NB4 (cell line): ENCODE data around the gene C1orf185.

Experiments
- MYC ChIP-seq: IDR thresholded peaks from 2 replicates; pipeline ENCODE4 v1.6.1; 2011; ENCODE audit warnings: low read depth, low read length
- POLR2A ChIP-seq: IDR thresholded peaks from 2 replicates; pipeline ENCODE4 v1.6.1; 2011; ENCODE audit warnings: mild to moderate bottlenecking; ENCODE audit not compliant: insufficient read length; ENCODE audit errors: extremely low read depth
- TF ChIP-seq, protein P1 (sequence below): IDR thresholded peaks from one replicate; pipeline ENCODE4 v1.5.1; 2012; ENCODE audit warnings: low read depth, low read length

DNA sequence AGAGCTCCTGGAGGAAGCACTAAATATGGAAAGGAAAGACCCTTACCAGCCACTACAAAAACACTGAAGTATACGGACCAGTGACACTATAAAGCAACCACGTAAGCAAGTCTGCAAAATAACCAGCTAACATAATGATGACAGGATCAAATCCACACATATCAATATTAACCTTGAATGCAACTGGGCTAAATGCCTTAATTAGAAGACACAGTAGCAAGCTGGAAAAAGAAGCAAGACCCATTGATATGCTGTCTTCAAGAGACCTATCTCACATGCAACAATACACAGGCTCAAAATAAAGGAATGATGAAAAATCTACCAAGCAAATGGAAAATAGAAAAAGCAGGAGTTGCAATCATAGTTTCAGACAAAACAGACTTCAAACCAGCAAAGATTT is 31.0 kb downstream of the C1orf185 start:
- TF ChIP-seq, protein P1, sequence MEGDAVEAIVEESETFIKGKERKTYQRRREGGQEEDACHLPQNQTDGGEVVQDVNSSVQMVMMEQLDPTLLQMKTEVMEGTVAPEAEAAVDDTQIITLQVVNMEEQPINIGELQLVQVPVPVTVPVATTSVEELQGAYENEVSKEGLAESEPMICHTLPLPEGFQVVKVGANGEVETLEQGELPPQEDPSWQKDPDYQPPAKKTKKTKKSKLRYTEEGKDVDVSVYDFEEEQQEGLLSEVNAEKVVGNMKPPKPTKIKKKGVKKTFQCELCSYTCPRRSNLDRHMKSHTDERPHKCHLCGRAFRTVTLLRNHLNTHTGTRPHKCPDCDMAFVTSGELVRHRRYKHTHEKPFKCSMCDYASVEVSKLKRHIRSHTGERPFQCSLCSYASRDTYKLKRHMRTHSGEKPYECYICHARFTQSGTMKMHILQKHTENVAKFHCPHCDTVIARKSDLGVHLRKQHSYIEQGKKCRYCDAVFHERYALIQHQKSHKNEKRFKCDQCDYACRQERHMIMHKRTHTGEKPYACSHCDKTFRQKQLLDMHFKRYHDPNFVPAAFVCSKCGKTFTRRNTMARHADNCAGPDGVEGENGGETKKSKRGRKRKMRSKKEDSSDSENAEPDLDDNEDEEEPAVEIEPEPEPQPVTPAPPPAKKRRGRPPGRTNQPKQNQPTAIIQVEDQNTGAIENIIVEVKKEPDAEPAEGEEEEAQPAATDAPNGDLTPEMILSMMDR, result no peak
- TF ChIP-seq POLR2A (no peak), MYC (no peak)
